ENCODE data around the gene C3orf70. TPM values are rescaled to one million over a fixed set of nuclear protein-coding genes. Genes with fewer than 3 reads are reported as not detected.

C3orf70 gene
- total and polyA plus RNA-seq, 10 donors, result 0.41 to 9.9 (median 5.7) TPM

DNA sequence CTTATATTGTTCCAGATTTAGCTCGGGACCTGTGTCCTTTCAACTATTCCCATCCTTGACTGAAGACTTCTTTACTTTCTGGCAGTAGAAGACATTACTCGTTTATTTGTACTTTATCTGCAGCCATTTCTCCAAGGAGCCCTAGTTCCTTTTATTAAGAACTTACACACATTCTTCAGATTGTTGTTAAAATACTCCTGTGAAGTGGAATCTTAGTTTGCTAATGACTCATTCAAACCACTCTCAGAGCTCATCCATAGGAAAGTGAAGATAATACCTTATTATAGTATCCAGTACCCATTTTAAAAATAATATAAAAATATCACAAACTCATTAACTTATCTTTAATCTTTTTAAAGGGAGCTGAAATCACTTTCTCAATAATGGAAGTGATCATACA lies 63.5 kb downstream of the C3orf70 start:
- H3K36me3 ChIP-seq, result no peaks in the 10 kb centered on the region
- no peaks in the 10 kb centered on the region for H3K27me3 ChIP-seq (replicated peaks in 1 of 7)
- no peak overlapping the region for H3K27ac ChIP-seq
- TF ChIP-seq, protein P1, sequence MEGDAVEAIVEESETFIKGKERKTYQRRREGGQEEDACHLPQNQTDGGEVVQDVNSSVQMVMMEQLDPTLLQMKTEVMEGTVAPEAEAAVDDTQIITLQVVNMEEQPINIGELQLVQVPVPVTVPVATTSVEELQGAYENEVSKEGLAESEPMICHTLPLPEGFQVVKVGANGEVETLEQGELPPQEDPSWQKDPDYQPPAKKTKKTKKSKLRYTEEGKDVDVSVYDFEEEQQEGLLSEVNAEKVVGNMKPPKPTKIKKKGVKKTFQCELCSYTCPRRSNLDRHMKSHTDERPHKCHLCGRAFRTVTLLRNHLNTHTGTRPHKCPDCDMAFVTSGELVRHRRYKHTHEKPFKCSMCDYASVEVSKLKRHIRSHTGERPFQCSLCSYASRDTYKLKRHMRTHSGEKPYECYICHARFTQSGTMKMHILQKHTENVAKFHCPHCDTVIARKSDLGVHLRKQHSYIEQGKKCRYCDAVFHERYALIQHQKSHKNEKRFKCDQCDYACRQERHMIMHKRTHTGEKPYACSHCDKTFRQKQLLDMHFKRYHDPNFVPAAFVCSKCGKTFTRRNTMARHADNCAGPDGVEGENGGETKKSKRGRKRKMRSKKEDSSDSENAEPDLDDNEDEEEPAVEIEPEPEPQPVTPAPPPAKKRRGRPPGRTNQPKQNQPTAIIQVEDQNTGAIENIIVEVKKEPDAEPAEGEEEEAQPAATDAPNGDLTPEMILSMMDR (IDR thresholded peaks at IDR 0.05 in 8 of 11, conservative IDR thresholded peaks at IDR 0.05 in 3 of 11), result no peak
- TF ChIP-seq POLR2A (IDR thresholded peaks at IDR 0.05) (no peak), POLR2AphosphoS5 (IDR thresholded peaks at IDR 0.05) (no peak)
- intact Hi-C loops (cut with DNase I; ENCODE audit: low total_unique reads), result no loop called here
- WGBS, 5 donors, result 78 to 93% (median 87%) methylated on average over 2 of the region's 2 CpGs
- no peaks in the 10 kb centered on the region for H3K9me3 ChIP-seq
- H3K4me3 ChIP-seq, result no peak overlapping the region
- DNase-seq, result no peak
- H3K4me1 ChIP-seq, result no peaks in the 10 kb centered on the region

DNA sequence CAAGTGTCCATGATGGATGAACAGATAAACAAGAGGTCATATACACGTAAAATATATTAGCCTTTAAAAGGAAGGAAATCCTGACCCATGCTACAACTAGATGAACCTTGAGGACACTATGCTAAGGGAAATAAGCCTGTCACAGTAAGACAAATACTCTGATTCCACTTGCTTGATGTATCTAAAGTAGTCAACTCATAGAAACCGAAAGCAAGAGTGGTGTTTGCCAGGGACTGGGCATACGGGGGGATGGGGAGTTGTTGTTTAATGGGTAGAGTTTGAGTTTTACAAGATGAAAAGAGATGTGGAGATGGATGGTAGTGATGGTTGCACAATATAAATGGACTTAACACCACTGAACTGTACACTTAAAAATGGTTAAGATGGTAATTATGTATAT lies 65.4 kb downstream of the C3orf70 start:
- H3K4me1 ChIP-seq, result no peaks in the 10 kb centered on the region
- H3K27me3 ChIP-seq (replicated peaks in 1 of 7), result no peaks in the 10 kb centered on the region
- no peak overlapping the region for H3K4me3 ChIP-seq
- intact Hi-C loops (cut with DNase I; ENCODE audit: low total_unique reads), result no loop called here
- no peaks in the 10 kb centered on the region for H3K9me3 ChIP-seq
- TF ChIP-seq POLR2AphosphoS5 (IDR thresholded peaks at IDR 0.05), result no peak
- TF ChIP-seq, protein P1 (IDR thresholded peaks at IDR 0.05 in 8 of 11, conservative IDR thresholded peaks at IDR 0.05 in 3 of 11), result no peak
- no peak for TF ChIP-seq POLR2A (IDR thresholded peaks at IDR 0.05)
- 50 to 73% (median 59%) methylated on average over 3 of the region's 3 CpGs for WGBS, 5 donors
- DNase-seq, result no peak
- H3K36me3 ChIP-seq, result no peaks in the 10 kb centered on the region
- H3K27ac ChIP-seq, result peak overlapping the region in 6 of 8 donors; percentile 5 to 27 (median 10)

DNA sequence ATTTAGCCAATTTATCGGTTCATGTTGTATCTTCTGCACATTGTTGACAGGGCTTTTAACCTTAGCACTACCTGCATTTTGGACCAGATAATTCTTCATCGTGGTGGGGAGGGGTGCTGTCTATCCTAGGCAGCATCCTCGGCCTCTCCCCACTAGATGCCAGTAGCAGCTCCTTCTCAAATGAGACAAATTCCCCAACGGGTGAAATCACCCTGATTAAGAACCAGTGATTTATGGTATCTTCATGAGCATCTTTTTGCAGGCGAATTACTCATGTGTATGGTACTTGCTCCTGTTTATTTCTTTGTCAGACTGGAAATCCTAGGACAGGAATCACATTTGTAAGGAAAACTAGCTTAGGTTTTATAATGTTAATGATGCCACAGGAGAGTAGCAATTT lies 68.0 kb downstream of the C3orf70 start:
- no peak overlapping the region for H3K4me3 ChIP-seq
- intact Hi-C loops (cut with DNase I; ENCODE audit: low total_unique reads), result no loop called here
- H3K36me3 ChIP-seq, result no peaks in the 10 kb centered on the region
- DNase-seq, result no peak
- H3K27ac ChIP-seq, result no peak overlapping the region
- TF ChIP-seq, protein P1 (IDR thresholded peaks at IDR 0.05 in 8 of 11, conservative IDR thresholded peaks at IDR 0.05 in 3 of 11), result no peak
- no peak for TF ChIP-seq POLR2A (IDR thresholded peaks at IDR 0.05)
- H3K27me3 ChIP-seq (replicated peaks in 1 of 7), result no peaks in the 10 kb centered on the region
- no peaks in the 10 kb centered on the region for H3K9me3 ChIP-seq
- 68 to 87% (median 81%) methylated on average over 5 of the region's 5 CpGs for WGBS, 5 donors
- no peaks in the 10 kb centered on the region for H3K4me1 ChIP-seq

DNA sequence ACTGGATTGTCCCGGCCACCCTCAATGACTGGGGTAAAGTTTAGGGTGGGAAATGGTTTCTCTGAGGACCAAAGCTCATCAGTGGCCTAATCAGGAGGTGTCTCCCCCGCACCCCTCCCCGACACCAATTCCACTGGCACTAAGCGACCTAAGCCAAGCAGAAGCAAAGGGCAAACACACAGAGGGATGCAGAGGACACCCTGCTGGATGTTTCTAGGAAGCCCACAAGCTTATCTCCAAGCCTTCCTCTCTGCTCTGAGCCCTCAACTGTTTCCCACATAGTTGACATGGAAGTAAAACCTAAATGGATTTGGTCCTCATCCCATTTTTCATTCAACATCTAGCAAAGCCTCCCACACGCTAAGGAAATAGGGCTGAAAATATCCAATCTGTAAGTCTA lies 68.5 kb downstream of the C3orf70 start:
- DNase-seq, result no peak
- Histone ChIP-seq H3K4me3 (no peak overlapping the region), H3K27ac (no peak overlapping the region), H3K9me3 (no peaks in the 10 kb centered on the region), H3K27me3 (replicated peaks in 1 of 7) (no peaks in the 10 kb centered on the region), H3K36me3 (no peaks in the 10 kb centered on the region), H3K4me1 (no peaks in the 10 kb centered on the region)
- intact Hi-C loops (cut with DNase I; ENCODE audit: low total_unique reads), result no loop called here
- TF ChIP-seq, protein P1 (IDR thresholded peaks at IDR 0.05 in 8 of 11, conservative IDR thresholded peaks at IDR 0.05 in 3 of 11), result no peak
- TF ChIP-seq POLR2AphosphoS5 (IDR thresholded peaks at IDR 0.05) (no peak), POLR2A (IDR thresholded peaks at IDR 0.05) (no peak)
- WGBS, 5 donors, result 86 to 98% (median 92%) methylated on average over 5 of the region's 5 CpGs

Measured in spleen (tissue), 11 donors.